GM12875 (cell line): ENCODE measurements around the gene CARS1.
A peak's percentile ranks its signal among the peaks of the same experiment; 100 is the strongest.

Source experiments
- H3K4me3 ChIP-seq: one replicate; pipeline ENCODE4 v1.5.1; 2011; ENCODE audit warnings: low read depth, low read length, control low read depth
- CTCF ChIP-seq: IDR thresholded peaks from 2 replicates; pipeline ENCODE4 v1.5.1; 2011; ENCODE audit warnings: low read depth, mild to moderate bottlenecking, control low read depth, inconsistent platforms, low read length, moderate library complexity, borderline replicate concordance; ENCODE audit not compliant: insufficient read depth

Gene CARS1

DNA sequence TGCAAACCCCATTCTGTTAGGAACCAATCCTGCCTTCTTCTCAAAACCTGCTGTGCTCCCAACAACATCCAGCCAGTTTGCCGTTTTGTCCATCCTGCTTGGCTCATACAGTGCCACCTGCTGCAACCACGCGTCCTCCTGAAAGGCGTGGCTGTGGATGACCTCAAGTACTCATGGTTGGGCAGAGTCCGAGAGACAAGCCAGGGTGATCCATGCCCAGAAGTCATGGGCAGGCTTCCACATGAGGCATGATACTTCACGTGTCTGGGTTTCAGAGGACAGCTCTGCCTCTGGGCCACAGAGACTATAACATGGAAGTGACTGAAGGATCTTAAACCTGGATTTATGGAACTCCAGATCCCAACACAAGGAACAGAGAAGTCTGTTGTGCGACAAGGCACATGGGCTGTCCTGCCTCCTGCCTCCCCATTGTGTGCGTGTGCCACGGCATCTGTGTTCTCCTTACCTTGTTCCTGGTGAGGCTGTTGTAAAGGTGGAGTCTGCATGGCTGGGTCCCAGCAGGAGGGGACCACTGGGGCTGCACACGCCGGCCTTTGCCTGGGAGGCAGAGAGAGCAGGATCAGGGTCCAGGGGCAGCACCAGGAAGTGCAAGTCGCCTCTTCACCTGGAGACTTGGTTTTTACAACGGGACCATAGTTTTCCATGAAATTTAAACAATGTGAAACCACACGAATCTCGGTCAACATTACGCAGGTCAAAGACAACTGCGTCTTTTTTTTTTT, 15.4 kb downstream of the CARS1 start:
- no peak for TF ChIP-seq CTCF
- no peak overlapping the region for H3K4me3 ChIP-seq

GRCh38 chr11:3040881-3041280, 16.3 kb downstream of the CARS1 start:
- H3K4me3 ChIP-seq: no peak overlapping the region

DNA sequence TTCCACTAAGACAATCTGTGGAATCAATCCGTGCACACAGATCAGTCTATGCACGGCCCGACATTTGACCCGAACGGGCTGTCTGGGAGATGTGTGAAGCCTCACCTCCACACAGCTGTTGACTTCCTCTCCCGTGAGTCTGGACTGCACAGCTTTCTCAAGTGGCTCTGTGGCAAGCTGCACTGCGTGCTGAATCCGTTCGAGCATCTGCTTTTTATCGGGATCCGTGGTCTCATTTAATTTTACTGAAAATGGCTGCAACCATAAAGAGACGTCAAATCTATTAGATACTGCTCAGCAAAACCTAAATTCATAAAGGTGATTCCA, 19.3 kb downstream of the CARS1 start:
- no peak overlapping the region for H3K4me3 ChIP-seq
- TF ChIP-seq CTCF: no peak

More at GRCh38 chr11:3040881-3041280, 16.3 kb downstream of the CARS1 start:
- TF ChIP-seq CTCF: no peak

GRCh38 chr11:3037040-3037944, 19.9 kb downstream of the CARS1 start:
- H3K4me3 ChIP-seq: no peak overlapping the region
- TF ChIP-seq CTCF: peak; percentile 79

DNA sequence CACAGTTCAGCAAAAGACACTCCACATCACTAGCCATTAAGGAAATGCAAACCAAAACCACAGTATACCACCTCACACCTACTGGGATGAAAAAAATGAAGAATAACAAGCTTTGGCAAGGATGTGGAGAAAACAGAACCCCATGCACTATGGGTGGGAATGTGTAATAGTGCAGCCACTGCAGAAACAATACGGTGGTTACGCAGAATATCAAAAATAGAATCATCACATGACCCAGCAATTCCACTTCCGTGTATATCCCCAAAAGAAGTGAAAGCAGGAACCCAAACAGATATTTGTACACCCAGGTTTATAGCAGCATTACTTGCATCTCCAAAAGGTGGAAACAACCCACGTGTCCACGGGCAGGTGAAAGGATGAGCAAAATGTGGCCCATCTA, 20.8 kb downstream of the CARS1 start:
- TF ChIP-seq CTCF: no peak
- H3K4me3 ChIP-seq: no peak overlapping the region

DNA sequence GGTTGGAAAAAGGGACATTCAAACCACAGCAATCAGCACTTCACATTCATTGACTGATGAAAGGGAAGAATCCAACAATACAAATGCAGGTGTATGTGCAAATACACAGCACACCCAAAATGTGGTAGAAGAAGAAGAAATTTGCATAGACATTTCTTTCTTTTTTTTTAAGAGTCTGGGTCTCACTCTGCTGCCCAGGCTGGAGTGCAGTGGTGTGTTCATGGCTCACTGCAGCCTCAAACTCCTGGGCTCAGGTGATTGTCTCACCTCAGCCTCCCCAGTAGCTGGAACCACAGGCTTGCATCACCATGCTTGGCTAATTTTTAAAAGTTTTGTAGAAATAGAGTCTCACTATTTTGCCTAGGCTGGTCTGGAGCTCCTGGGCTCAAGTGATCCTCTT, 21.9 kb downstream of the CARS1 start:
- no peak overlapping the region for H3K4me3 ChIP-seq
- no peak for TF ChIP-seq CTCF
